ENCODE measurements around the gene SLC37A1. TPM values are rescaled to one million over a fixed set of nuclear protein-coding genes. Genes with fewer than 3 reads are reported as not detected.

The SLC37A1 gene
- total RNA-seq, 1 experiment from 2014 or later = 15.0 TPM

- Histone ChIP-seq H3K27ac (ENCODE audit: low read depth, low read length) (no peak overlapping the region), H3K79me2 (ENCODE audit: insufficient read depth, low read length) (no peaks in the 10 kb centered on the region), H3K36me3 (ENCODE audit: control insufficient read depth in 1 of 2, insufficient read depth in 2 of 2, low read length in 2 of 2) (no peaks in the 10 kb centered on the region), H3K27me3 (ENCODE audit: insufficient read depth, low read length) (no peaks in the 10 kb centered on the region), H4K20me1 (ENCODE audit: insufficient read depth) (no peaks in the 10 kb centered on the region), H3K4me1 (ENCODE audit: control insufficient read depth in 1 of 2, insufficient read depth in 2 of 2, low read length in 2 of 2) (no peaks in the 10 kb centered on the region), H3K9me3 (ENCODE audit: control insufficient read depth in 1 of 2, insufficient read depth in 1 of 2, low read depth in 1 of 2, low read length in 2 of 2) (no peaks in the 10 kb centered on the region), H3K9ac (ENCODE audit: low read length) (no peak overlapping the region), H3K9me2 (ENCODE audit: insufficient read depth) (no peaks in the 10 kb centered on the region), H3K4me2 (ENCODE audit: low read length) (no peak overlapping the region), H2AFZ (ENCODE audit: low read depth, low read length, poor library complexity, severe bottlenecking) (no peak overlapping the region), H3K4me3 (replicated peaks in 1 of 2; ENCODE audit: low read depth in 1 of 2, low read length in 2 of 2) (no peak overlapping the region)
- CTCF ChIA-PET = no interaction called here
- POLR2A ChIA-PET = no interaction called here
- RAD21 ChIA-PET (ENCODE audit: low non-redundant PET in 1 of 2, low total read pairs in 2 of 2, uncharacterized antibody in 2 of 2, unreplicated experiment in 2 of 2) = no interaction called here
- BruUV-seq (replicated peaks) = no TSS peak
- intact Hi-C loops (cut with micrococcal nuclease) = no loop called here
- TF ChIP-seq CEBPB (IDR thresholded peaks at IDR 0.05; ENCODE audit: low read depth) (no peak), SRF (IDR thresholded peaks at IDR 0.05; ENCODE audit: low read depth) (no peak), ELF1 (IDR thresholded peaks at IDR 0.05; ENCODE audit: borderline replicate concordance, low read depth) (no peak), ZFX (IDR thresholded peaks at IDR 0.05) (no peak), ZNF274 (IDR thresholded peaks at IDR 0.05; ENCODE audit: low read depth, low read length) (no peak), EZH2phosphoT487 (IDR thresholded peaks at IDR 0.05; ENCODE audit: borderline replicate concordance) (no peak)
- TF ChIP-seq, protein P1, sequence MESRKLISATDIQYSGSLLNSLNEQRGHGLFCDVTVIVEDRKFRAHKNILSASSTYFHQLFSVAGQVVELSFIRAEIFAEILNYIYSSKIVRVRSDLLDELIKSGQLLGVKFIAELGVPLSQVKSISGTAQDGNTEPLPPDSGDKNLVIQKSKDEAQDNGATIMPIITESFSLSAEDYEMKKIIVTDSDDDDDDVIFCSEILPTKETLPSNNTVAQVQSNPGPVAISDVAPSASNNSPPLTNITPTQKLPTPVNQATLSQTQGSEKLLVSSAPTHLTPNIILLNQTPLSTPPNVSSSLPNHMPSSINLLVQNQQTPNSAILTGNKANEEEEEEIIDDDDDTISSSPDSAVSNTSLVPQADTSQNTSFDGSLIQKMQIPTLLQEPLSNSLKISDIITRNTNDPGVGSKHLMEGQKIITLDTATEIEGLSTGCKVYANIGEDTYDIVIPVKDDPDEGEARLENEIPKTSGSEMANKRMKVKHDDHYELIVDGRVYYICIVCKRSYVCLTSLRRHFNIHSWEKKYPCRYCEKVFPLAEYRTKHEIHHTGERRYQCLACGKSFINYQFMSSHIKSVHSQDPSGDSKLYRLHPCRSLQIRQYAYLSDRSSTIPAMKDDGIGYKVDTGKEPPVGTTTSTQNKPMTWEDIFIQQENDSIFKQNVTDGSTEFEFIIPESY (IDR thresholded peaks at IDR 0.05; ENCODE audit: extremely low read depth, insufficient replicate concordance, low read length) = no peak
- no peak for DNase-seq (ENCODE audit: low read depth, low spot score)
- ATAC-seq = no peak
These were observed 51.7 kb downstream of the SLC37A1 start for GRCh38 chr21:42565206-42565810.

DNA sequence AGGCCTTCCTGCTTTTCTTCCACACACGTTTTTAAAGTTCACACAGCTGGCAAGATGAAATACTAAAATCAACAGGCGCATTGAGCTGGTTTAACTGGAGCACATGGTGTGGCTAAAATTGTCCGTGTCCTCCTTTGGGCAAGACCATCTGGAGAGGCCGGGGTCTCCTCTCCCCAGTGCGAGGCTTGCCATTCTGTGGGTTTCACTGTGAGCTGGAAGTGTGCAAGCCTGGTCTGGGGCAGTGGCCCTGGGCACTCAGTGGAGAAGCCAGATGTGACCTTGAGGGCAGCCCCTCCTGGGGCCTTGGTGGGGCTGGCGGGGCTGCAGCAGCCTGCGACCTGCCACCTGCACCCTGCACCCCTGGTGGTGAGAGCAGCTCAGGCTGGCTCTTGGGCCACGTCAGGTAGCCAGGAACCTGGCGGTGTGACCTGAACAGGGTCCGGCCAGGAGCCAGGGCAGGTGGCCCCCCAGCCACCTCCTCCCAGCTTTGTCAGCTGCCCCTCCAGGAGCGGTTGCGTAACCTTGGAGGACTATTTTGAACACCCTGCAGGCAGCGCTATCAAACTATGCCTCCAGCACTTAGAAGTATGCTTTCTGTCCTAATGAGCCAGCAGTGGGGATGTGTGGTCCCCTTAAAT, 52.4 kb downstream of the SLC37A1 start:
- Histone ChIP-seq H3K27ac (ENCODE audit: low read depth, low read length) (no peak overlapping the region), H3K36me3 (ENCODE audit: control insufficient read depth in 1 of 2, insufficient read depth in 2 of 2, low read length in 2 of 2) (no peaks in the 10 kb centered on the region), H2AFZ (ENCODE audit: low read depth, low read length, poor library complexity, severe bottlenecking) (no peak overlapping the region), H3K4me1 (ENCODE audit: control insufficient read depth in 1 of 2, insufficient read depth in 2 of 2, low read length in 2 of 2) (no peaks in the 10 kb centered on the region), H3K27me3 (ENCODE audit: insufficient read depth, low read length) (no peaks in the 10 kb centered on the region), H3K79me2 (ENCODE audit: insufficient read depth, low read length) (no peaks in the 10 kb centered on the region), H3K4me3 (replicated peaks in 1 of 2; ENCODE audit: low read depth in 1 of 2, low read length in 2 of 2) (no peak overlapping the region), H4K20me1 (ENCODE audit: insufficient read depth) (no peaks in the 10 kb centered on the region), H3K9me2 (ENCODE audit: insufficient read depth) (no peaks in the 10 kb centered on the region), H3K4me2 (ENCODE audit: low read length) (no peak overlapping the region), H3K9me3 (ENCODE audit: control insufficient read depth in 1 of 2, insufficient read depth in 1 of 2, low read depth in 1 of 2, low read length in 2 of 2) (no peaks in the 10 kb centered on the region), H3K9ac (ENCODE audit: low read length) (no peak overlapping the region)
- no peak for ATAC-seq
- no TSS peak for BruUV-seq (replicated peaks)
- no peak for TF ChIP-seq SP1 (IDR thresholded peaks at IDR 0.05; ENCODE audit: low read depth)
- ChIA-PET RAD21 (ENCODE audit: low non-redundant PET in 1 of 2, low total read pairs in 2 of 2, uncharacterized antibody in 2 of 2, unreplicated experiment in 2 of 2) (no interaction called here), CTCF (no interaction called here), POLR2A (no interaction called here)
- DNase-seq (ENCODE audit: low read depth, low spot score) = no peak
- intact Hi-C loops (cut with micrococcal nuclease) = no loop called here

Measured in HCT116 (cell line).